ENCODE data around the gene STXBP4. TPM values are rescaled to one million over a fixed set of nuclear protein-coding genes. Genes with fewer than 3 reads are reported as not detected.

The STXBP4 gene
- total RNA-seq, 2 experiments from 2014 or later: 9.4 to 12.6 TPM

DNA sequence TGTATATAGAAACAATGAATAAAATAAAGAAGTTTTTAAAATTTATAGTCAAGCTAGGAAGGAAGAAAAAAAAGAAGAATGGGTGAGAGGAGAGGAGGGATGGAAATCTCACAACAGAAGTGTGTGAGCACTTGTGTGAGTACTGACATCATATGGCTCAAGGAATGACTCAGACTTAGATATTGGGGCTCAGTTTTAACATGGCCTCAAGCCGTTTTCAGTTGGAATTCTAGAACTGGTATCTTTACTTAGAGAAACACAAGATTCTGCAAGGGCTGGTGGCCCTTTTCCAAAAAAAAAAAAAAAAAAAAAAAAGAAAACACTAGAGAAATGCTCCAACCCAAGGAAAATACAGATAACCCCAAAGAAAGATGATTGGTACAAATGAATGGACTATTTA lies 55.1 kb downstream of the STXBP4 start:
- Histone ChIP-seq H4K20me1 (ENCODE audit: insufficient read depth, low read length) (no peaks in the 10 kb centered on the region), H3K27ac (ENCODE audit: low read depth, low read length, poor library complexity, severe bottlenecking) (no peak overlapping the region), H3K36me3 (ENCODE audit: insufficient read depth, low read length) (no peaks in the 10 kb centered on the region), H3K9me2 (ENCODE audit: insufficient read depth, low read length) (no peaks in the 10 kb centered on the region), H3K79me2 (ENCODE audit: insufficient read depth, low read depth, low read length) (no peaks in the 10 kb centered on the region), H3K4me3 (ENCODE audit: low read depth, low read length, poor library complexity, severe bottlenecking) (no peak overlapping the region), H3K9me3 (ENCODE audit: low read length) (no peaks in the 10 kb centered on the region), H3K4me1 (ENCODE audit: insufficient read depth, low read length, poor library complexity, severe bottlenecking) (no peaks in the 10 kb centered on the region), H2AFZ (ENCODE audit: low read length) (no peak overlapping the region), H3K4me2 (ENCODE audit: low read length) (no peak overlapping the region)
- ChIA-PET POLR2A (no interaction called here), CTCF (ENCODE audit: unreplicated experiment) (no interaction called here)
- no TSS peak for BruUV-seq (replicated peaks)
- TF ChIP-seq, protein P1, sequence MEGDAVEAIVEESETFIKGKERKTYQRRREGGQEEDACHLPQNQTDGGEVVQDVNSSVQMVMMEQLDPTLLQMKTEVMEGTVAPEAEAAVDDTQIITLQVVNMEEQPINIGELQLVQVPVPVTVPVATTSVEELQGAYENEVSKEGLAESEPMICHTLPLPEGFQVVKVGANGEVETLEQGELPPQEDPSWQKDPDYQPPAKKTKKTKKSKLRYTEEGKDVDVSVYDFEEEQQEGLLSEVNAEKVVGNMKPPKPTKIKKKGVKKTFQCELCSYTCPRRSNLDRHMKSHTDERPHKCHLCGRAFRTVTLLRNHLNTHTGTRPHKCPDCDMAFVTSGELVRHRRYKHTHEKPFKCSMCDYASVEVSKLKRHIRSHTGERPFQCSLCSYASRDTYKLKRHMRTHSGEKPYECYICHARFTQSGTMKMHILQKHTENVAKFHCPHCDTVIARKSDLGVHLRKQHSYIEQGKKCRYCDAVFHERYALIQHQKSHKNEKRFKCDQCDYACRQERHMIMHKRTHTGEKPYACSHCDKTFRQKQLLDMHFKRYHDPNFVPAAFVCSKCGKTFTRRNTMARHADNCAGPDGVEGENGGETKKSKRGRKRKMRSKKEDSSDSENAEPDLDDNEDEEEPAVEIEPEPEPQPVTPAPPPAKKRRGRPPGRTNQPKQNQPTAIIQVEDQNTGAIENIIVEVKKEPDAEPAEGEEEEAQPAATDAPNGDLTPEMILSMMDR (conservative IDR thresholded peaks at IDR 0.05; ENCODE audit: low read length): no peak
- no peak for TF ChIP-seq EZH2phosphoT487 (IDR thresholded peaks at IDR 0.05; ENCODE audit: borderline replicate concordance, low read depth, low read length)
- no peak for DNase-seq (ENCODE audit: low spot score)
- intact Hi-C loops (cut with micrococcal nuclease; ENCODE audit: unreplicated experiment): no loop called here

DNA sequence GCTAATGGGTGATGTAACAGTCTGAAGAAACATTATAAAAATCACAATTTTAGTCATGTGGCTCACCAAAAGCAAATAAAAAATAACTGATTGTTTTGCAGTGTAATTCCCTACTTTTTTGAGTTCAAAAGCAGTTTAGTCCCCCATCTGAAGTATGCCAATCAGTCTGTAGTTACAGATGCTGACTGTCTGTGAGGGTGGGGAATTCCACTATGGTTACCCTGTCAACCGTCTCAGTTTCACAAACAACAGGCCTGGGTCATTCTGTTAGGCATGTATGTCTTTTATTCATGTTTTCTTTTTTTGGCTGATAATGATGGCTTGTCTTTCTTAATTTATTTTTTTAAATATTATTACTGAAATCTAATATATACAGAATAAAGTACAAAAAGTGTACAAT lies 69.3 kb downstream of the STXBP4 start:
- no peaks in the 10 kb centered on the region for H3K9me2 ChIP-seq (ENCODE audit: insufficient read depth, low read length)
- POLR2A ChIA-PET: no interaction called here
- no peak overlapping the region for H2AFZ ChIP-seq (ENCODE audit: low read length)
- TF ChIP-seq EZH2phosphoT487 (IDR thresholded peaks at IDR 0.05; ENCODE audit: borderline replicate concordance, low read depth, low read length): no peak
- TF ChIP-seq, protein P1 (conservative IDR thresholded peaks at IDR 0.05; ENCODE audit: low read length): no peak
- H4K20me1 ChIP-seq (ENCODE audit: insufficient read depth, low read length): no peaks in the 10 kb centered on the region
- no peaks in the 10 kb centered on the region for H3K9me3 ChIP-seq (ENCODE audit: low read length)
- no peaks in the 10 kb centered on the region for H3K36me3 ChIP-seq (ENCODE audit: insufficient read depth, low read length)
- BruUV-seq (replicated peaks): no TSS peak
- intact Hi-C loops (cut with micrococcal nuclease; ENCODE audit: unreplicated experiment): no loop called here
- H3K4me3 ChIP-seq (ENCODE audit: low read depth, low read length, poor library complexity, severe bottlenecking): no peak overlapping the region
- H3K4me2 ChIP-seq (ENCODE audit: low read length): no peak overlapping the region
- no peaks in the 10 kb centered on the region for H3K4me1 ChIP-seq (ENCODE audit: insufficient read depth, low read length, poor library complexity, severe bottlenecking)
- no peaks in the 10 kb centered on the region for H3K79me2 ChIP-seq (ENCODE audit: insufficient read depth, low read depth, low read length)
- CTCF ChIA-PET (ENCODE audit: unreplicated experiment): no interaction called here
- no peak overlapping the region for H3K27ac ChIP-seq (ENCODE audit: low read depth, low read length, poor library complexity, severe bottlenecking)
- DNase-seq (ENCODE audit: low spot score): no peak

DNA sequence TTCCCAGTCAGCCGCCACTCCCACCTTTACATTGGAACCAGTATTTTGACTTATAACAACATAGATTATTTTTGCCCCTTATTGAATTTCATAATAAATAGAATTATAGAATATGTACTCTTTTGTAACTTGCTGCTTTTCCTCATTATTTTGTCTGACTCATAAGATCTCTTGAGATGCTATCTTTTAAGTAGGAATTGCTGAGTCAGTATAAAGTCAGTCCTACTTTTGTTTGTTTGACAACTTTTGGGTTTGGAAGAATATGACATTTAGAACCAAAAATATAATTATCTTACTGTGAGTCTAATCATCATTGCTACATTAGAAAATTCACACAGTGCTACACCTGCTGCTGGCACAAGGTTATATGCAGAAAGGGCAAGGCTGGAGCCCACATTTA lies 69.7 kb downstream of the STXBP4 start:
- no peak for TF ChIP-seq EZH2phosphoT487 (IDR thresholded peaks at IDR 0.05; ENCODE audit: borderline replicate concordance, low read depth, low read length)
- TF ChIP-seq, protein P1 (conservative IDR thresholded peaks at IDR 0.05; ENCODE audit: low read length): no peak
- no peak overlapping the region for H3K4me2 ChIP-seq (ENCODE audit: low read length)
- no peak overlapping the region for H2AFZ ChIP-seq (ENCODE audit: low read length)
- no TSS peak for BruUV-seq (replicated peaks)
- H3K79me2 ChIP-seq (ENCODE audit: insufficient read depth, low read depth, low read length): no peaks in the 10 kb centered on the region
- intact Hi-C loops (cut with micrococcal nuclease; ENCODE audit: unreplicated experiment): no loop called here
- DNase-seq (ENCODE audit: low spot score): no peak
- H3K9me3 ChIP-seq (ENCODE audit: low read length): no peaks in the 10 kb centered on the region
- no peaks in the 10 kb centered on the region for H3K36me3 ChIP-seq (ENCODE audit: insufficient read depth, low read length)
- H3K27ac ChIP-seq (ENCODE audit: low read depth, low read length, poor library complexity, severe bottlenecking): no peak overlapping the region
- CTCF ChIA-PET (ENCODE audit: unreplicated experiment): no interaction called here
- H4K20me1 ChIP-seq (ENCODE audit: insufficient read depth, low read length): no peaks in the 10 kb centered on the region
- no peaks in the 10 kb centered on the region for H3K4me1 ChIP-seq (ENCODE audit: insufficient read depth, low read length, poor library complexity, severe bottlenecking)
- POLR2A ChIA-PET: no interaction called here
- H3K4me3 ChIP-seq (ENCODE audit: low read depth, low read length, poor library complexity, severe bottlenecking): no peak overlapping the region
- H3K9me2 ChIP-seq (ENCODE audit: insufficient read depth, low read length): no peaks in the 10 kb centered on the region

Data from OCI-LY7 (cell line).